Endothelial cell of umbilical vein (primary cell): ENCODE results near the gene SH3RF3. TPM values are rescaled to one million over a fixed set of nuclear protein-coding genes. Genes with fewer than 3 reads are reported as not detected.

Experiments used
- BruUV-seq: library from RNA; stranded (reverse); fragments of 400-500 nt; replicated peaks from 2 replicates; lab custom pipeline; 2021; lab: Mats Ljungman, UMichigan
- CTCF ChIA-PET: fragments of 300-600, 350-600 bp; sonication (Branson Sonifier 250); formaldehyde crosslinking; loops from one replicate; lab custom pipeline; 2021; ENCODE audit warnings: antibody characterized with exemption, inconsistent platforms; lab: Charles Lee
- POLR2A ChIA-PET: fragments of 300-600, 350-600 bp; sonication (Branson Sonifier 250); formaldehyde crosslinking; loops from one replicate; lab custom pipeline; 2021; ENCODE audit warnings: antibody characterized with exemption, inconsistent platforms; lab: Charles Lee
- DNase-seq: peaks from one replicate; pipeline ENCODE4 v3.0.0-alpha.2; 2011; ENCODE audit warnings: low read depth, low spot score
- FAIRE-seq: peaks from 2 replicates; lab custom pipeline; 2011; peaks lifted over from hg19 to GRCh38; lab: Jason Lieb, UNC
- H2AFZ ChIP-seq: 2 replicates; pipeline ENCODE4 v1.6.0; 2012; ENCODE audit warnings: low read depth, low read length, control low read depth, inconsistent platforms
- H3K27ac ChIP-seq: 2 replicates; pipeline ENCODE4 v1.5.1; 2011; ENCODE audit warnings: low read depth, mild to moderate bottlenecking, control low read depth, low read length, moderate library complexity; ENCODE audit not compliant: insufficient read depth
- H3K27me3 ChIP-seq, 2 experiments: 2 replicates each; pipeline versions ENCODE4 v1.6.0 to v1.6.1; 2011; ENCODE audit warnings: low read length in 2 of 2, mixed read lengths in 1 of 2; ENCODE audit not compliant: control insufficient read depth in 2 of 2, insufficient read depth in 2 of 2
- H3K36me3 ChIP-seq, 2 experiments: 2 replicates in 1 of 2; 3 replicates in 1 of 2; pipeline ENCODE4 v1.5.1; 2011; ENCODE audit warnings: low read length in 2 of 2, mild to moderate bottlenecking in 1 of 2, moderate library complexity in 1 of 2; ENCODE audit not compliant: control insufficient read depth in 2 of 2, insufficient read depth in 2 of 2; ENCODE audit errors: extremely low read depth in 1 of 2
- H3K4me1 ChIP-seq: 3 replicates; pipeline ENCODE4 v1.5.1; 2011; ENCODE audit warnings: mild to moderate bottlenecking, low read length; ENCODE audit not compliant: control insufficient read depth, insufficient read depth; ENCODE audit errors: extremely low read depth
- H3K4me2 ChIP-seq: 2 replicates; pipeline ENCODE4 v1.6.1; 2011; ENCODE audit warnings: low read length, control low read depth, mixed read lengths; ENCODE audit not compliant: insufficient read depth
- H3K4me3 ChIP-seq, 3 experiments: fragments of 200-600 bp in 1 of 3; sonication (generic), shearing (Covaris generic) in 1 of 3; replicated peaks in 1 of 3; 2 replicates each; pipeline ENCODE4 v1.5.1; 2011 to 2016; ENCODE audit warnings: control low read depth in 3 of 3, low read length in 3 of 3, mild to moderate bottlenecking in 2 of 3, inconsistent platforms in 1 of 3, low read depth in 1 of 3, moderate library complexity in 1 of 3; ENCODE audit not compliant: insufficient read depth in 1 of 3
- H3K79me2 ChIP-seq: 2 replicates; pipeline ENCODE4 v1.6.0; 2012; ENCODE audit warnings: low read length, inconsistent platforms; ENCODE audit not compliant: control insufficient read depth, insufficient read depth
- H3K9ac ChIP-seq: replicated peaks from 2 replicates; pipeline ENCODE3; 2011; ENCODE audit warnings: low read length, control low read depth; ENCODE audit not compliant: insufficient read depth; ENCODE audit errors: extremely low read depth
- H3K9me1 ChIP-seq: replicated peaks from 3 replicates; pipeline ENCODE4 v1.6.0; 2011; ENCODE audit warnings: mild to moderate bottlenecking, low read length; ENCODE audit not compliant: control insufficient read depth, insufficient read depth; ENCODE audit errors: extremely low read depth
- H3K9me3 ChIP-seq: replicated peaks from 2 replicates; pipeline ENCODE4 v1.5.1; 2012; ENCODE audit warnings: low read length, inconsistent platforms; ENCODE audit not compliant: control insufficient read depth, insufficient read depth
- H4K20me1 ChIP-seq: replicated peaks from 2 replicates; pipeline ENCODE3; 2011; ENCODE audit warnings: mild to moderate bottlenecking, low read length; ENCODE audit not compliant: control insufficient read depth, insufficient read depth; ENCODE audit errors: extremely low read depth
- CTCF ChIP-seq, 2 donors: IDR thresholded peaks; 1 replicate in 1 of 2; 2 replicates in 1 of 2; pipeline ENCODE4 v1.5.1; 2011; ENCODE audit warnings: low read length in 2 of 2, mild to moderate bottlenecking in 2 of 2, moderate library complexity in 2 of 2, control low read depth in 1 of 2, inconsistent platforms in 1 of 2, low read depth in 1 of 2; ENCODE audit not compliant: insufficient read depth in 1 of 2; ENCODE audit errors: extremely low read depth in 1 of 2
- EZH2 ChIP-seq: IDR thresholded peaks from 2 replicates; pipeline ENCODE4 v1.6.1; 2012; ENCODE audit warnings: borderline replicate concordance, low read depth, mild to moderate bottlenecking, moderate library complexity, low read length, inconsistent platforms; ENCODE audit not compliant: severe bottlenecking
- FOS ChIP-seq: IDR thresholded peaks from 2 replicates; pipeline ENCODE4 v1.6.1; 2011; ENCODE audit warnings: mild to moderate bottlenecking, low read length, moderate library complexity, borderline replicate concordance; ENCODE audit not compliant: insufficient read depth
- GATA2 ChIP-seq: IDR thresholded peaks from 2 replicates; pipeline ENCODE4 v1.7.0; 2011; ENCODE audit warnings: low read depth, mild to moderate bottlenecking, moderate library complexity, mixed read lengths, low read length; ENCODE audit not compliant: insufficient read length, insufficient read depth
- JUN ChIP-seq: IDR thresholded peaks from 2 replicates; pipeline ENCODE4 v1.6.1; 2011; ENCODE audit warnings: borderline replicate concordance, low read depth; ENCODE audit not compliant: insufficient read length, insufficient read depth
- MAX ChIP-seq: IDR thresholded peaks from 2 replicates; pipeline ENCODE4 v1.6.1; 2011; ENCODE audit not compliant: insufficient read depth, insufficient read length
- MYC ChIP-seq: IDR thresholded peaks from one replicate; pipeline ENCODE4 v1.6.1; 2011; ENCODE audit warnings: mild to moderate bottlenecking, low read depth, low read length
- POLR2A ChIP-seq: IDR thresholded peaks from 2 replicates; pipeline ENCODE4 v1.6.1; 2012; ENCODE audit warnings: low read depth, mild to moderate bottlenecking, control low read depth, low read length
- POLR2AphosphoS5 ChIP-seq: IDR thresholded peaks from 2 replicates; pipeline ENCODE4 v1.6.1; 2012; ENCODE audit warnings: low read depth, mild to moderate bottlenecking, control low read depth, low read length, moderate library complexity; ENCODE audit not compliant: insufficient read depth
- dilution Hi-C: fragments of 300-500 bp; cut with MboI; formaldehyde crosslinking; loops from one replicate; pipeline ENCODE4 v1.15.0; 2019; ENCODE audit warnings: low sequenced_read_pairs; ENCODE audit not compliant: extremely low pct_ligation_motif_present
- intact Hi-C: fragments of 100-400 bp; cut with micrococcal nuclease; formaldehyde crosslinking; loops from one replicate; pipeline ENCODE4 v1.10.0; 2022
- polyA plus RNA-seq, 4 experiments: library from polyadenylated mRNA; depleted of rRNA in 3 of 4; stranded (reverse) in 3 of 4; unstranded in 1 of 4; fragments of >200 nt; gene quantifications; 2 replicates each; pipeline versions ENCODE4 v1.2.1 to v1.2.3, GENCODE V29; 2011 to 2012; ENCODE audit warnings: missing spikeins in 1 of 4
- total RNA-seq: library from RNA; stranded (reverse); gene quantifications from 2 replicates; pipeline ENCODE4 v1.2.3, GENCODE V29; 2021

Gene SH3RF3
- total and polyA plus RNA-seq, 2 donors (not counting 3 experiments of a cell fraction or from before 2014, with no cell fraction given): 3.8 to 14.7 TPM

GRCh38 chr2:109150559-109150958, 21.6 kb downstream of the SH3RF3 start:
- dilution Hi-C loops (no loop called here), intact Hi-C loops (no loop called here)
- TF ChIP-seq POLR2AphosphoS5: no peak
- TF ChIP-seq MAX: no peak
- no peak for TF ChIP-seq MYC
- CTCF ChIA-PET: interaction anchor here (1.6 kb wide), 1 partner anchor 359 kb away, joined by 6 read pairs; no protein-coding TSS in a partner anchor
- Histone ChIP-seq H3K36me3 (no peaks in the 10 kb centered on the region), H2AFZ (no peak overlapping the region), H3K27me3 (no peaks in the 10 kb centered on the region), H3K9me1 (no peaks in the 10 kb centered on the region), H3K79me2 (peaks cover 39% of the 10 kb centered on the region), H3K9me3 (no peaks in the 10 kb centered on the region), H3K4me1 (no peaks in the 10 kb centered on the region), H3K4me3 (no peak overlapping the region), H3K27ac (no peak overlapping the region), H3K4me2 (no peak overlapping the region), H3K9ac (no peak overlapping the region), H4K20me1 (no peaks in the 10 kb centered on the region)
- POLR2A ChIA-PET: interaction anchor here (0.6 kb wide), 1 partner anchor 38 kb away, joined by 3 read pairs; no protein-coding TSS in a partner anchor
- FAIRE-seq: no peak
- BruUV-seq: no TSS peak
- no peak for DNase-seq

GRCh38 chr2:109151519-109151918, 22.5 kb downstream of the SH3RF3 start:
- Histone ChIP-seq H3K9me1 (no peaks in the 10 kb centered on the region), H3K9me3 (no peaks in the 10 kb centered on the region), H3K27me3 (no peaks in the 10 kb centered on the region), H4K20me1 (no peaks in the 10 kb centered on the region), H3K36me3 (no peaks in the 10 kb centered on the region), H3K4me2 (no peak overlapping the region), H3K79me2 (peaks cover 31% of the 10 kb centered on the region), H3K4me1 (no peaks in the 10 kb centered on the region), H3K9ac (no peak overlapping the region), H2AFZ (no peak overlapping the region), H3K4me3 (no peak overlapping the region), H3K27ac (no peak overlapping the region)
- TF ChIP-seq MYC: no peak
- TF ChIP-seq POLR2AphosphoS5: no peak
- no peak for TF ChIP-seq EZH2
- no peak for TF ChIP-seq JUN
- TF ChIP-seq FOS: no peak
- TF ChIP-seq MAX: no peak
- TF ChIP-seq GATA2: no peak
- no peak for TF ChIP-seq CTCF (IDR thresholded peaks at IDR 0.05; ENCODE audit: extremely low read depth in 1 of 2, insufficient read depth in 1 of 2, low read depth in 1 of 2, low read length in 2 of 2)
- TF ChIP-seq POLR2A: no peak
- DNase-seq (no peak), FAIRE-seq (peak; percentile 40)
- BruUV-seq: no TSS peak
- dilution Hi-C loops: no loop called here
- ChIA-PET POLR2A (no interaction called here), CTCF (interaction anchor here (1.9 to 2.0 kb wide), 2 partner anchors 10 to 358 kb away, joined by 6 read pairs; no protein-coding TSS in a partner anchor)
- intact Hi-C loops: no loop called here
